SK-N-SH (cell line): ENCODE results near the gene ASB15. TPM values are rescaled to one million over a fixed set of nuclear protein-coding genes. Genes with fewer than 3 reads are reported as not detected.

ENCODE experiments used
- CTCF ChIA-PET: fragments of 300-600, 350-600 bp; formaldehyde crosslinking; extraction: SDS; loops from one replicate; lab custom pipeline; 2021; lab: Yijun Ruan, JAX
- POLR2A ChIA-PET: fragments of 350-600 bp; sonication (Branson Sonifier 250); formaldehyde crosslinking; extraction: SDS; loops from one replicate; lab custom pipeline; 2020; ENCODE audit warnings: antibody characterized with exemption, inconsistent platforms; lab: Yijun Ruan, JAX
- DNase-seq: peaks from one replicate; pipeline ENCODE4 v3.0.0; 2012
- H2AFZ ChIP-seq: fragments of 200-600 bp; sonication (generic); 2 replicates; pipeline ENCODE4 v1.8.1; 2016; ENCODE audit warnings: antibody characterized with exemption, mild to moderate bottlenecking, low read depth
- H3F3A ChIP-seq: fragments of 200-600 bp; sonication (generic); replicated peaks from 2 replicates; pipeline ENCODE3; 2016; ENCODE audit warnings: antibody characterized with exemption, mild to moderate bottlenecking; ENCODE audit not compliant: insufficient read depth
- H3K27ac ChIP-seq, 2 experiments: fragments of 200-500 bp in 1 of 2; fragments of 200-600 bp in 1 of 2; sonication (Bioruptor generic) in 1 of 2; sonication (generic), shearing (Covaris generic) in 1 of 2; 2 replicates each; pipeline versions ENCODE4 v1.5.1 to v1.6.1; 2014 to 2016; ENCODE audit warnings: low read depth in 2 of 2, inconsistent platforms in 1 of 2, low read length in 1 of 2, mild to moderate bottlenecking in 1 of 2, mixed read lengths in 1 of 2
- H3K27me3 ChIP-seq: fragments of 200-600 bp; sonication (generic), shearing (Covaris generic); 2 replicates; pipeline ENCODE4 v1.6.1; 2016; ENCODE audit warnings: mixed run types; ENCODE audit not compliant: insufficient read depth
- H3K36me3 ChIP-seq, 2 experiments: fragments of 200-500 bp in 1 of 2; fragments of 200-600 bp in 1 of 2; sonication (Bioruptor generic) in 1 of 2; sonication (generic) in 1 of 2; replicated peaks in 1 of 2; 2 replicates each; pipeline versions ENCODE3 to v1.5.1; 2014 to 2016; ENCODE audit warnings: low read length in 1 of 2, mild to moderate bottlenecking in 1 of 2; ENCODE audit not compliant: insufficient read depth in 2 of 2, control insufficient read depth in 1 of 2
- H3K4me1 ChIP-seq, 2 experiments: fragments of 200-500 bp in 1 of 2; fragments of 200-600 bp in 1 of 2; sonication (Bioruptor generic) in 1 of 2; sonication (generic), shearing (Covaris generic) in 1 of 2; 2 replicates each; pipeline versions ENCODE4 v1.5.1 to v1.6.1; 2014 to 2016; ENCODE audit warnings: low read depth in 1 of 2, low read length in 1 of 2, mixed run types in 1 of 2; ENCODE audit not compliant: insufficient read depth in 2 of 2, control insufficient read depth in 1 of 2
- H3K4me2 ChIP-seq: fragments of 200-600 bp; sonication (generic), shearing (Covaris generic); 2 replicates; pipeline ENCODE4 v1.6.1; 2017; ENCODE audit warnings: mixed run types
- H3K4me3 ChIP-seq, 2 experiments: fragments of 200-500 bp in 1 of 2; fragments of 200-600 bp in 1 of 2; sonication (Bioruptor generic) in 1 of 2; sonication (generic), shearing (Covaris generic) in 1 of 2; 2 replicates each; pipeline versions ENCODE4 v1.5.1 to v1.8.1; 2014 to 2016; ENCODE audit warnings: low read depth in 2 of 2, inconsistent platforms in 1 of 2, low read length in 1 of 2, mild to moderate bottlenecking in 1 of 2, mixed read lengths in 1 of 2, moderate library complexity in 1 of 2
- H3K79me2 ChIP-seq: fragments of 200-600 bp; sonication (generic); 2 replicates; pipeline ENCODE4 v1.8.1; 2017; ENCODE audit warnings: mild to moderate bottlenecking; ENCODE audit not compliant: insufficient read depth
- H3K9ac ChIP-seq: fragments of 200-600 bp; sonication (generic); 2 replicates; pipeline ENCODE4 v1.6.1; 2017; ENCODE audit warnings: mixed run types
- H3K9me2 ChIP-seq: fragments of 200-600 bp; sonication (generic); 2 replicates; pipeline ENCODE4 v1.6.1; 2017; ENCODE audit warnings: mixed run types
- H3K9me3 ChIP-seq: fragments of 200-600 bp; sonication (generic); 2 replicates; pipeline ENCODE4 v1.6.1; 2017; ENCODE audit warnings: mixed run types, mild to moderate bottlenecking, moderate library complexity
- H4K20me1 ChIP-seq: fragments of 200-600 bp; sonication (generic); 2 replicates; pipeline ENCODE4 v1.6.1; 2017; ENCODE audit warnings: mild to moderate bottlenecking, mixed run types; ENCODE audit not compliant: insufficient read depth
- CHD2 ChIP-seq: fragments of 150-350 bp; IDR thresholded peaks from 2 replicates; pipeline ENCODE4 v1.6.1; 2018; ENCODE audit warnings: low read length; ENCODE audit not compliant: partially characterized antibody
- EZH2phosphoT487 ChIP-seq: fragments of 200-600 bp; sonication (generic); IDR thresholded peaks from 2 replicates; pipeline ENCODE4 v1.6.1; 2017; ENCODE audit warnings: low read depth, mixed run types, mild to moderate bottlenecking, antibody characterized with exemption, moderate library complexity, borderline replicate concordance
- FOSL2 ChIP-seq: IDR thresholded peaks from 2 replicates; pipeline ENCODE4 v1.4.0; 2012; ENCODE audit warnings: low read depth, mild to moderate bottlenecking, moderate library complexity, borderline replicate concordance
- GATA2 ChIP-seq: sonication (generic); formaldehyde crosslinking; IDR thresholded peaks from 2 replicates; pipeline ENCODE4 v1.5.0; 2020; ENCODE audit warnings: mild to moderate bottlenecking, missing genetic modification reagents
- JUND ChIP-seq: IDR thresholded peaks from 2 replicates; pipeline ENCODE4 v1.4.0; 2012
- MXI1 ChIP-seq: IDR thresholded peaks from 2 replicates; pipeline ENCODE4 v1.6.1; 2012; ENCODE audit warnings: mild to moderate bottlenecking, low read depth, low read length, improper control_type of control experiment
- TAF1 ChIP-seq: IDR thresholded peaks from 2 replicates; pipeline ENCODE4 v1.6.1; 2012; ENCODE audit warnings: low read depth, mild to moderate bottlenecking, low read length, moderate library complexity, borderline replicate concordance
- WGBS: methylation state at CpG from one replicate; pipeline ENCODE4 v1.1.6; 2017; ENCODE audit warnings: low lambda C conversion rate; 5-methylcytosine and 5-hydroxymethylcytosine counted together
- polyA plus RNA-seq, 3 experiments: library from polyadenylated mRNA; depleted of rRNA; stranded (reverse); fragments of >200 nt; gene quantifications; 2 replicates each; pipeline ENCODE4 v1.2.3, GENCODE V29; 2012
- TF ChIP-seq, protein P1 (sequence below): IDR thresholded peaks from 2 replicates; pipeline ENCODE4 v1.4.0; 2012; ENCODE audit warnings: low read depth, borderline replicate concordance
- TF ChIP-seq, protein P2 (sequence below): IDR thresholded peaks from 2 replicates; pipeline ENCODE4 v1.4.0; 2012; ENCODE audit warnings: low read depth, borderline replicate concordance
- TF ChIP-seq, protein P3 (sequence below): IDR thresholded peaks from 2 replicates; pipeline ENCODE4; 2012

The ASB15 gene
- polyA plus RNA-seq, 1 of the 3 experiments (the other 2 are of a cell fraction): not detected

DNA sequence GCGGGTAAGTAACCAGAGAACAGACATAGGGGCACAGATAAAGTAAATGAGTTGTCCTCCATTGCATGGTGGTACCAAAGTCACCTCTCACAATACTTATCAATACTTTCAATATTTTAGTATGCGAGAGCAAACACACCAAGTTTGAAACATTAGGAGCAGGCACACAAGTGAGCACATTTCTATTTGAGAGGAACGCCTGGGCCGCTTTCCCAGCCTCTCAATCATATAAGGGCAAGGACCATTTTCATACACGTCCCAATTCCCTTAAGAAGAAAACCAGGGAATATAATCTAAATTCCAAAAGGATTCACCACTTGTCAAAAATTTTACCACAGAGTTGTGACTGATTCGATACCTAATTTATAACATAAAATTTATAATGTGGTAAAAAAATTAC is 61.6 kb downstream of the ASB15 start:
- no peak overlapping the region for H3K27ac ChIP-seq
- no peaks in the 10 kb centered on the region for H3K9me3 ChIP-seq
- H3K79me2 ChIP-seq: no peaks in the 10 kb centered on the region
- CTCF ChIA-PET: interaction anchor here (1.5 to 1.7 kb wide), 2 partner anchors 27 to 38 kb away, joined by 4 to 5 read pairs; no protein-coding TSS in a partner anchor
- no peaks in the 10 kb centered on the region for H3K36me3 ChIP-seq
- H3K27me3 ChIP-seq: no peaks in the 10 kb centered on the region
- no peak overlapping the region for H3K4me3 ChIP-seq
- H2AFZ ChIP-seq: no peak overlapping the region
- H3K9me2 ChIP-seq: no peaks in the 10 kb centered on the region
- TF ChIP-seq FOSL2 (no peak), MXI1 (no peak), GATA2 (CRISPR knock-in tag) (no peak), CHD2 (no peak), EZH2phosphoT487 (no peak), TAF1 (no peak)
- TF ChIP-seq, protein P1, sequence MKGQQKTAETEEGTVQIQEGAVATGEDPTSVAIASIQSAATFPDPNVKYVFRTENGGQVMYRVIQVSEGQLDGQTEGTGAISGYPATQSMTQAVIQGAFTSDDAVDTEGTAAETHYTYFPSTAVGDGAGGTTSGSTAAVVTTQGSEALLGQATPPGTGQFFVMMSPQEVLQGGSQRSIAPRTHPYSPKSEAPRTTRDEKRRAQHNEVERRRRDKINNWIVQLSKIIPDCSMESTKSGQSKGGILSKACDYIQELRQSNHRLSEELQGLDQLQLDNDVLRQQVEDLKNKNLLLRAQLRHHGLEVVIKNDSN: no peak
- TF ChIP-seq, protein P2, sequence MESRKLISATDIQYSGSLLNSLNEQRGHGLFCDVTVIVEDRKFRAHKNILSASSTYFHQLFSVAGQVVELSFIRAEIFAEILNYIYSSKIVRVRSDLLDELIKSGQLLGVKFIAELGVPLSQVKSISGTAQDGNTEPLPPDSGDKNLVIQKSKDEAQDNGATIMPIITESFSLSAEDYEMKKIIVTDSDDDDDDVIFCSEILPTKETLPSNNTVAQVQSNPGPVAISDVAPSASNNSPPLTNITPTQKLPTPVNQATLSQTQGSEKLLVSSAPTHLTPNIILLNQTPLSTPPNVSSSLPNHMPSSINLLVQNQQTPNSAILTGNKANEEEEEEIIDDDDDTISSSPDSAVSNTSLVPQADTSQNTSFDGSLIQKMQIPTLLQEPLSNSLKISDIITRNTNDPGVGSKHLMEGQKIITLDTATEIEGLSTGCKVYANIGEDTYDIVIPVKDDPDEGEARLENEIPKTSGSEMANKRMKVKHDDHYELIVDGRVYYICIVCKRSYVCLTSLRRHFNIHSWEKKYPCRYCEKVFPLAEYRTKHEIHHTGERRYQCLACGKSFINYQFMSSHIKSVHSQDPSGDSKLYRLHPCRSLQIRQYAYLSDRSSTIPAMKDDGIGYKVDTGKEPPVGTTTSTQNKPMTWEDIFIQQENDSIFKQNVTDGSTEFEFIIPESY: no peak
- H3K4me1 ChIP-seq: peaks cover 0 to 17% of the 10 kb centered on the region in 2 experiments; a peak in 2 of 4 replicates
- no peaks in the 10 kb centered on the region for H3F3A ChIP-seq
- WGBS: 94% methylated on average over 6 of the region's 6 CpGs
- POLR2A ChIA-PET: no interaction called here
- DNase-seq: no peak
- H3K4me2 ChIP-seq: no peak overlapping the region
- no peaks in the 10 kb centered on the region for H4K20me1 ChIP-seq
- no peak overlapping the region for H3K9ac ChIP-seq

DNA sequence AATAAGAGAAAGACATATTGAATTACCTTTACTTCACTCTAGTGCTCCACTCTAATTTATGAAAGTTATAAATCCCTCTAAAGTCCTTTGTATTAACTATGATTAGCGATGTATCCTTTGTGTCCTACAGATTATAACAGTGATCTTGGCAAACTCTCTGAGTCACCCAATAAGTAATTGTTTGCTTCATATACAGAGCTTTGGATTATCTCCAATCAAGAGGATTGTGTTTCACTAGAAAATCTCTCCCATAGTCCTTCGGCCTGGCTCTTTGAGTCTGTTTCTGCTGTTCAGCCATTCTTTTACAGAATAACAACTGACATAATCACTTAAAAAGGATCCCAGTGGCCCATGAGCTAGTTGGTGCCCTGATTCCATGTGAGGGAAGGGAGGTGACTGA is 63.5 kb downstream of the ASB15 start:
- H3K9ac ChIP-seq: no peak overlapping the region
- no peak for DNase-seq
- H3K79me2 ChIP-seq: no peaks in the 10 kb centered on the region

More for the DNA sequence above, 63.5 kb downstream of the ASB15 start:
- Histone ChIP-seq H3K27me3 (no peaks in the 10 kb centered on the region), H3K9me3 (no peaks in the 10 kb centered on the region), H4K20me1 (no peaks in the 10 kb centered on the region), H3K4me2 (no peak overlapping the region), H2AFZ (no peak overlapping the region), H3K4me1 (peaks cover 0 to 17% of the 10 kb centered on the region in 2 experiments; a peak in 2 of 4 replicates), H3K27ac (no peak overlapping the region), H3K9me2 (no peaks in the 10 kb centered on the region), H3F3A (no peaks in the 10 kb centered on the region), H3K4me3 (no peak overlapping the region), H3K36me3 (no peaks in the 10 kb centered on the region)
- WGBS: 56% methylated on average over 2 of the region's 2 CpGs
- POLR2A ChIA-PET: interaction anchor here (0.6 kb wide), 1 partner anchor 8 kb away, joined by 6 read pairs; no protein-coding TSS in a partner anchor
- CTCF ChIA-PET: interaction anchor here (0.8 to 3.1 kb wide), 3 partner anchors 8 to 29 kb away, joined by 3 to 17 read pairs (median 4); no protein-coding TSS in a partner anchor
- TF ChIP-seq GATA2 (CRISPR knock-in tag) (no peak), JUND (peak; percentile 31)
- TF ChIP-seq, protein P3, sequence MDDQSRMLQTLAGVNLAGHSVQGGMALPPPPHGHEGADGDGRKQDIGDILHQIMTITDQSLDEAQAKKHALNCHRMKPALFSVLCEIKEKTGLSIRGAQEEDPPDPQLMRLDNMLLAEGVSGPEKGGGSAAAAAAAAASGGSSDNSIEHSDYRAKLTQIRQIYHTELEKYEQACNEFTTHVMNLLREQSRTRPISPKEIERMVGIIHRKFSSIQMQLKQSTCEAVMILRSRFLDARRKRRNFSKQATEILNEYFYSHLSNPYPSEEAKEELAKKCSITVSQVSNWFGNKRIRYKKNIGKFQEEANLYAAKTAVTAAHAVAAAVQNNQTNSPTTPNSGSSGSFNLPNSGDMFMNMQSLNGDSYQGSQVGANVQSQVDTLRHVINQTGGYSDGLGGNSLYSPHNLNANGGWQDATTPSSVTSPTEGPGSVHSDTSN: peak; percentile 36; the same call in 1 of the 2 replicates
